Measurements from ENCODE around the gene WDR73.

DNA sequence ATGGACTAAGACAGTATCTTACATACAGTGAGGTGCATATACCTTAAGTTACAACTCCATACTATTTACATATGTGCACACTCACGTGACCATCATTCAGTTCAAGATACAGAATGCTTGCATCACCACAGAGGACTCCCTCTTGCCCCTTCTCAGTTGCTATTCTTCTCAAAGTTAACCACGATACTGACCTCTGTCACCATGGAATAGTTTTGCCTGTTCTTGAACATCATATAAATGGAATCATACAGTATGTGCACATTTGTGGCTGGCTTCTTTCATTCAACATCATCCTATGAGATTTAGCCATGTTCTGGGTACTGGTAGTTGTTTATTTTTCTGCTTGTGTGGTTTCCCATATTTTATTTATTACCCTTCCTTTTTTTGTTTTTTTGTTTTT, 63.7 kb downstream of the WDR73 start:
- TF ChIP-seq, protein P1, sequence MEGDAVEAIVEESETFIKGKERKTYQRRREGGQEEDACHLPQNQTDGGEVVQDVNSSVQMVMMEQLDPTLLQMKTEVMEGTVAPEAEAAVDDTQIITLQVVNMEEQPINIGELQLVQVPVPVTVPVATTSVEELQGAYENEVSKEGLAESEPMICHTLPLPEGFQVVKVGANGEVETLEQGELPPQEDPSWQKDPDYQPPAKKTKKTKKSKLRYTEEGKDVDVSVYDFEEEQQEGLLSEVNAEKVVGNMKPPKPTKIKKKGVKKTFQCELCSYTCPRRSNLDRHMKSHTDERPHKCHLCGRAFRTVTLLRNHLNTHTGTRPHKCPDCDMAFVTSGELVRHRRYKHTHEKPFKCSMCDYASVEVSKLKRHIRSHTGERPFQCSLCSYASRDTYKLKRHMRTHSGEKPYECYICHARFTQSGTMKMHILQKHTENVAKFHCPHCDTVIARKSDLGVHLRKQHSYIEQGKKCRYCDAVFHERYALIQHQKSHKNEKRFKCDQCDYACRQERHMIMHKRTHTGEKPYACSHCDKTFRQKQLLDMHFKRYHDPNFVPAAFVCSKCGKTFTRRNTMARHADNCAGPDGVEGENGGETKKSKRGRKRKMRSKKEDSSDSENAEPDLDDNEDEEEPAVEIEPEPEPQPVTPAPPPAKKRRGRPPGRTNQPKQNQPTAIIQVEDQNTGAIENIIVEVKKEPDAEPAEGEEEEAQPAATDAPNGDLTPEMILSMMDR (IDR thresholded peaks at IDR 0.05) = no peak
- no peak for TF ChIP-seq POLR2A (IDR thresholded peaks at IDR 0.05)

Data from uterus (tissue), 2 donors.